Tracheal epithelial cell (primary cell): ENCODE results near the gene TECTB. TPM values are rescaled to one million over a fixed set of nuclear protein-coding genes. Genes with fewer than 3 reads are reported as not detected.

Source experiments
- total RNA-seq: library from RNA; depleted of rRNA; stranded (reverse); fragments of >200 nt; gene quantifications from 2 replicates; pipeline ENCODE4 v1.2.1, GENCODE V29; 2014

Gene TECTB
- not detected in 2 replicates for total RNA-seq

DNA sequence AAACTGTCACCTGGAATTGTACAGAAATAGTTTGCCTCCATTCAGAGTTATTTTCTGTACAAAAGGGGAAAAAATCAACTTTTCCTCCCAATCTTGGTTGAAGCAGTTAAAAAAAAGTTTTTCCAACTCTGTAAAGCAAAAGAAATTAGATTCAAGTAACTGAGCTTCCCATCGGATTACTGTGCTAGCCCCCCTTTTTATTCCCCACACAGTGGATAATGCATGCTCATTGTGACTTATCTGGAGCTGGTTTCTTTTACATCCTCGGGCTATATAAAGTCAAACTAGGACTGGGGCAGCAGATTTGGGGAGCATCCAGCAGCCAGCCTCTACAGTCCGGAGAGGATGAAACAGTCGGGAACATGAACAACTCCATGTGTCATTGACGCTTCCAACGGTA, at the start of gene TECTB:
Gene TECTB, plus strand, starts transcription at position 301 of the 400 bp plus-strand sequence. CDS start 335 bp downstream, outside the sequence.

Other genes starting within 250 kb of the TECTB start
- gene GPAM, start 99.6 kb upstream of the TECTB start, total RNA-seq: 6.0 and 9.0 TPM in 2 replicates
- gene ACSL5, start 90.7 kb downstream of the TECTB start, total RNA-seq: under 0.01 and 2.7 TPM in 2 replicates
- gene ZDHHC6, start 163.5 kb downstream of the TECTB start, total RNA-seq: 12.6 and 19.5 TPM in 2 replicates
- gene VTI1A, start 163.8 kb downstream of the TECTB start, total RNA-seq: 24.9 and 33.7 TPM in 2 replicates